LNCaP clone FGC (cell line): ENCODE measurements around the gene NTNG1.
"Not testable (repeated sequence)": the region's sequence is repeated elsewhere in the genome, so short reads cannot be mapped to it uniquely, and the experiment has no call there.

Experiments used
- DNase-seq: peaks from one replicate; pipeline ENCODE4 v3.0.0-alpha.2; 2011; ENCODE audit warnings: low read depth
- H3K4me3 ChIP-seq: 2 replicates; pipeline ENCODE4 v1.5.1; 2011; ENCODE audit warnings: mild to moderate bottlenecking, low read depth, low read length, control low read depth
- CTCF ChIP-seq: IDR thresholded peaks from 2 replicates; pipeline ENCODE4 v1.5.1; 2012; ENCODE audit warnings: mild to moderate bottlenecking; ENCODE audit not compliant: control insufficient read depth, insufficient read depth; ENCODE audit errors: extremely low read depth

Gene NTNG1

GRCh38 chr1:107140703-107141490 is at the start of gene NTNG1:
NTNG1 (plus strand) TSS chr1:107141039.
- peak within 1 kb of the TSS; percentile 59 for H3K4me3 ChIP-seq
- DNase-seq = no peak
- TF ChIP-seq CTCF = no peak

GRCh38 chr1:107091418-107091817 is 49.4 kb upstream of the NTNG1 start:
- H3K4me3 ChIP-seq = no peak overlapping the region
- TF ChIP-seq CTCF = no peak
- DNase-seq = no peak

- DNase-seq, H3K4me3 ChIP-seq: not testable (repeated sequence)
Observed at GRCh38 chr1:107093395-107093794, 47.4 kb upstream of the NTNG1 start.

GRCh38 chr1:107095647-107096046 is 45.2 kb upstream of the NTNG1 start:
- no peak for DNase-seq

GRCh38 chr1:107096690-107097089 is 44.1 kb upstream of the NTNG1 start:
- no peak for DNase-seq
- TF ChIP-seq CTCF = no peak
- no peak overlapping the region for H3K4me3 ChIP-seq

More at GRCh38 chr1:107095647-107096046, 45.2 kb upstream of the NTNG1 start:
- TF ChIP-seq CTCF = no peak
- H3K4me3 ChIP-seq = no peak overlapping the region

- DNase-seq = no peak
- no peak overlapping the region for H3K4me3 ChIP-seq
- no peak for TF ChIP-seq CTCF
Observed at GRCh38 chr1:107098961-107099360, 41.9 kb upstream of the NTNG1 start.

GRCh38 chr1:107100331-107100984 is 40.4 kb upstream of the NTNG1 start:
- TF ChIP-seq CTCF = no peak
- no peak for DNase-seq
- no peak overlapping the region for H3K4me3 ChIP-seq
